T-cell (primary cell): ENCODE measurements around the gene GJA10. TPM values are rescaled to one million over a fixed set of nuclear protein-coding genes. Genes with fewer than 3 reads are reported as not detected.
A peak's percentile ranks its signal among the peaks of the same experiment; 100 is the strongest.
"Not testable (repeated sequence)": the region's sequence is repeated elsewhere in the genome, so short reads cannot be mapped to it uniquely, and the experiment has no call there.

Source experiments
- ATAC-seq, 4 experiments: fragments of 200-7000 bp in 3 of 4; fragments of 150-1000 bp in 1 of 4; cut with Tn5 transposase; replicated peaks in 1 of 4; 1 replicate in 3 of 4; 2 replicates in 1 of 4; pipeline ENCODE4 v1.10.0; 2021; ENCODE audit warnings: moderate library complexity in 3 of 4, mild to moderate bottlenecking in 2 of 4, moderate number of reproducible peaks in 1 of 4
- CTCF ChIA-PET, 2 donors: fragments of 300-600 bp; sonication (Branson Sonifier 250); formaldehyde crosslinking; loops; one replicate each; lab custom pipeline; 2022; ENCODE audit warnings: antibody characterized with exemption in 2 of 2; lab: Charles Lee
- POLR2A ChIA-PET, 2 donors: fragments of 300-600 bp; sonication (Branson Sonifier 250); formaldehyde crosslinking; loops; one replicate each; lab custom pipeline; 2022; ENCODE audit warnings: antibody characterized with exemption in 2 of 2; lab: Charles Lee
- DNase-seq, 35 experiments: peaks; one replicate each; pipeline versions ENCODE4 v3.0.0 to v3.0.0-alpha.2; 2013 to 2023
- H3K27ac ChIP-seq: one replicate; pipeline ENCODE4 v1.5.1; 2013; ENCODE audit warnings: low read length
- H3K27me3 ChIP-seq, 2 experiments: replicated peaks in 1 of 2; 1 replicate in 1 of 2; 2 replicates in 1 of 2; pipeline versions ENCODE4 v1.6.1 to v1.7.0; 2013; ENCODE audit warnings: low read length in 1 of 2, mixed read lengths in 1 of 2; ENCODE audit not compliant: control insufficient read depth in 2 of 2, insufficient read depth in 2 of 2; ENCODE audit errors: extremely low read depth in 1 of 2
- H3K36me3 ChIP-seq, 2 donors: 1 replicate in 1 of 2; 2 replicates in 1 of 2; pipeline versions ENCODE4 v1.6.1 to v1.7.0; 2013; ENCODE audit warnings: low read length in 1 of 2; ENCODE audit not compliant: control insufficient read depth in 2 of 2, insufficient read depth in 1 of 2; ENCODE audit errors: extremely low read depth in 1 of 2
- H3K4me1 ChIP-seq, 2 experiments: 1 replicate in 1 of 2; 2 replicates in 1 of 2; pipeline versions ENCODE4 v1.6.1 to v1.7.0; 2013; ENCODE audit warnings: low read length in 2 of 2, mixed read lengths in 1 of 2; ENCODE audit not compliant: insufficient read depth in 2 of 2, control insufficient read depth in 1 of 2; ENCODE audit errors: extremely low read depth in 1 of 2
- H3K4me3 ChIP-seq, 2 donors: 1 replicate in 1 of 2; 2 replicates in 1 of 2; pipeline versions ENCODE4 v1.5.1 to v1.7.0; 2013; ENCODE audit warnings: mild to moderate bottlenecking in 2 of 2, low read length in 1 of 2, moderate library complexity in 1 of 2; ENCODE audit not compliant: control insufficient read depth in 1 of 2; ENCODE audit errors: extremely low read depth in 1 of 2
- H3K9me3 ChIP-seq: 2 replicates; pipeline ENCODE4 v1.7.0; 2013
- H3K27ac Mint-ChIP-seq, 2 donors: one replicate each; pipeline ENCODE4 v1.8.0; 2020 to 2021; ENCODE audit warnings: mild to moderate bottlenecking in 2 of 2, mixed read lengths in 2 of 2
- H3K27me3 Mint-ChIP-seq, 2 donors: one replicate each; pipeline ENCODE4 v1.8.0; 2021 to 2022; ENCODE audit warnings: mixed read lengths in 2 of 2
- H3K36me3 Mint-ChIP-seq: one replicate; pipeline ENCODE4 v1.8.0; 2021; ENCODE audit warnings: mixed read lengths
- H3K4me1 Mint-ChIP-seq, 3 donors: one replicate each; pipeline ENCODE4 v1.8.0; 2020 to 2022; ENCODE audit warnings: mixed read lengths in 3 of 3, mild to moderate bottlenecking in 1 of 3
- H3K4me3 Mint-ChIP-seq, 3 donors: one replicate each; pipeline ENCODE4 v1.8.0; 2020 to 2022; ENCODE audit warnings: mild to moderate bottlenecking in 3 of 3, mixed read lengths in 3 of 3, moderate library complexity in 3 of 3
- H3K9me3 Mint-ChIP-seq, 3 donors: one replicate each; pipeline ENCODE4 v1.8.0; 2020 to 2022; ENCODE audit warnings: mixed read lengths in 3 of 3
- WGBS: methylation state at CpG from one replicate; pipeline ENCODE4 v1.1.5; 2013; ENCODE audit warnings: missing lambda C conversion rate; ENCODE audit not compliant: insufficient coverage; 5-methylcytosine and 5-hydroxymethylcytosine counted together
- total RNA-seq, 35 experiments: library from RNA in 6 of 35; stranded (reverse) in 6 of 35; fragments of 120-200 nt in 1 of 35; gene quantifications; one replicate each; pipeline versions ENCODE4 v1.2.1 to v1.2.4 and lab custom pipeline; 2013 to 2026

GJA10 gene
- total RNA-seq (not detected), total RNA-seq (lab: John Stamatoyannopoulos, UW) (0 to 0.06 (median 0) reads per million in 29 experiments)
- not detected for total RNA-seq (2013)

GRCh38 chr6:89894169-89894568, at the start of gene GJA10:
Gene GJA10 (plus strand): TSS chr6:89894469. CDS start chr6:89894469, 0 bp downstream.
- Histone ChIP-seq H3K4me3 (no peak within 1 kb of the TSS), H3K9me3 (no peaks in the 10 kb centered on the region), H3K4me1 (no peaks in the 10 kb centered on the region), H3K27ac (no peak within 1 kb of the TSS), H3K36me3 (no peaks in the 10 kb centered on the region), H3K27me3 (peaks cover 0 to 27% of the 10 kb centered on the region in 2 experiments)
- no CpG with 5 or more reads among the region's 1 CpG for WGBS
- Mint-ChIP-seq H3K27me3 (peaks cover 36 to 37% of the 10 kb centered on the region in 2 donors), H3K27ac (no peak within 1 kb of the TSS), H3K9me3 (no peaks in the 10 kb centered on the region), H3K36me3 (no peaks in the 10 kb centered on the region), H3K4me3 (no peak within 1 kb of the TSS), H3K4me1 (peaks cover 4 to 7% (median 5%) of the 10 kb centered on the region in 3 donors)
- ChIA-PET CTCF (no interaction called here), POLR2A (interaction anchor here in 1 of 2 donors (0.8 kb wide), 1 partner anchor 66 kb away, joined by 3 read pairs; no protein-coding TSS in a partner anchor)
- ATAC-seq (no peak), DNase-seq (no peak)

GRCh38 chr6:89847513-89847912, 46.8 kb upstream of the GJA10 start:
- POLR2A ChIA-PET, result interaction anchor here (0.6 kb wide), 4 partner anchors 9 to 657 kb away, joined by 3 to 8 read pairs (median 3); no protein-coding TSS in a partner anchor
- peaks cover 0 to 22% of the 10 kb centered on the region in 2 donors for H3K36me3 ChIP-seq
- H3K27me3 Mint-ChIP-seq, H3K9me3 ChIP-seq, H3K4me3 ChIP-seq, H3K9me3 Mint-ChIP-seq, H3K4me3 Mint-ChIP-seq, H3K27ac Mint-ChIP-seq, H3K27ac ChIP-seq, DNase-seq, ATAC-seq, H3K27me3 ChIP-seq, CTCF ChIA-PET, H3K4me1 ChIP-seq: not testable (repeated sequence)
- H3K36me3 Mint-ChIP-seq, result peaks cover 27% of the 10 kb centered on the region
- peaks cover 15 to 28% (median 23%) of the 10 kb centered on the region in 3 donors for H3K4me1 Mint-ChIP-seq
- WGBS, result no CpG with 5 or more reads among the region's 5 CpGs

- CTCF ChIA-PET, result no interaction called here
- Mint-ChIP-seq H3K4me3 (no peak overlapping the region), H3K9me3 (no peaks in the 10 kb centered on the region), H3K4me1 (peaks cover 5 to 9% (median 5%) of the 10 kb centered on the region in 3 donors), H3K27ac (no peak overlapping the region), H3K27me3 (no peaks in the 10 kb centered on the region), H3K36me3 (peaks cover 52% of the 10 kb centered on the region)
- Histone ChIP-seq H3K4me3 (no peak overlapping the region), H3K4me1 (no peaks in the 10 kb centered on the region), H3K36me3 (peaks cover 0 to 60% of the 10 kb centered on the region in 2 donors), H3K27ac (no peak overlapping the region), H3K27me3 (no peaks in the 10 kb centered on the region), H3K9me3 (no peaks in the 10 kb centered on the region)
- no CpG with 5 or more reads among the region's 1 CpG for WGBS
- no peak for DNase-seq
- ATAC-seq, result no peak
- POLR2A ChIA-PET, result no interaction called here
Measured at GRCh38 chr6:89853068-89853467, 41.2 kb upstream of the GJA10 start.

- Mint-ChIP-seq H3K36me3 (peaks cover 57% of the 10 kb centered on the region), H3K27me3 (no peaks in the 10 kb centered on the region), H3K9me3 (peaks cover 0 to 7% (median 0%) of the 10 kb centered on the region in 3 donors), H3K27ac (no peak overlapping the region), H3K4me3 (no peak overlapping the region), H3K4me1 (peaks cover 7 to 19% (median 9%) of the 10 kb centered on the region in 3 donors)
- H3K27ac ChIP-seq, result no peak overlapping the region
- WGBS, result no CpG with 5 or more reads among the region's 1 CpG
- H3K4me1 ChIP-seq, result no peaks in the 10 kb centered on the region
- no peak overlapping the region for H3K4me3 ChIP-seq
- H3K27me3 ChIP-seq, result no peaks in the 10 kb centered on the region
- CTCF ChIA-PET, result no interaction called here
- H3K36me3 ChIP-seq, result peaks cover 0 to 79% of the 10 kb centered on the region in 2 donors
- DNase-seq, result no peak
- POLR2A ChIA-PET, result interaction anchor here in 1 of 2 donors (0.6 kb wide), 1 partner anchor 810 kb away, joined by 3 read pairs; no protein-coding TSS in a partner anchor
- no peaks in the 10 kb centered on the region for H3K9me3 ChIP-seq
- no peak for ATAC-seq
Measured at GRCh38 chr6:89858041-89858440, 36.2 kb upstream of the GJA10 start.

GRCh38 chr6:89859744-89860143, 34.5 kb upstream of the GJA10 start:
- Histone ChIP-seq H3K27ac (no peak overlapping the region), H3K9me3 (no peaks in the 10 kb centered on the region), H3K4me3 (no peak overlapping the region), H3K27me3 (no peaks in the 10 kb centered on the region), H3K4me1 (no peaks in the 10 kb centered on the region), H3K36me3 (peaks cover 0 to 70% of the 10 kb centered on the region in 2 donors)
- Mint-ChIP-seq H3K27ac (peak overlapping the region; percentile 60 to 74), H3K9me3 (peaks cover 0 to 7% (median 0%) of the 10 kb centered on the region in 3 donors), H3K36me3 (peaks cover 56% of the 10 kb centered on the region), H3K4me3 (no peak overlapping the region), H3K4me1 (peaks cover 7 to 19% (median 9%) of the 10 kb centered on the region in 3 donors), H3K27me3 (no peaks in the 10 kb centered on the region)
- ATAC-seq (no peak), DNase-seq (no peak)
- CTCF ChIA-PET, result no interaction called here
- POLR2A ChIA-PET, result no interaction called here
- no CpG with 5 or more reads among the region's 4 CpGs for WGBS

GRCh38 chr6:89862273-89862672, 32.0 kb upstream of the GJA10 start:
- DNase-seq, result no peak
- H3K27me3 Mint-ChIP-seq, result no peaks in the 10 kb centered on the region
- H3K9me3 Mint-ChIP-seq, result peaks cover 0 to 7% (median 2%) of the 10 kb centered on the region in 3 donors
- Histone ChIP-seq H3K9me3 (peaks cover 2% of the 10 kb centered on the region), H3K4me3 (no peak overlapping the region), H3K27ac (no peak overlapping the region), H3K27me3 (no peaks in the 10 kb centered on the region), H3K36me3 (peaks cover 0 to 62% of the 10 kb centered on the region in 2 donors), H3K4me1 (no peaks in the 10 kb centered on the region)
- H3K4me3 Mint-ChIP-seq, result no peak overlapping the region
- POLR2A ChIA-PET, result no interaction called here
- ATAC-seq, result no peak
- H3K4me1 Mint-ChIP-seq, result peaks cover 7 to 19% (median 9%) of the 10 kb centered on the region in 3 donors
- 92% methylated on average over 2 of the region's 5 CpGs for WGBS
- peaks cover 57% of the 10 kb centered on the region for H3K36me3 Mint-ChIP-seq
- CTCF ChIA-PET, result interaction anchor here in 1 of 2 donors (0.7 kb wide), 1 partner anchor 608 kb away, joined by 3 read pairs; no protein-coding TSS in a partner anchor
- peak overlapping the region in 1 of 2 donors; percentile 7 for H3K27ac Mint-ChIP-seq
